ENCODE data around the gene CCL14. TPM values are rescaled to one million over a fixed set of nuclear protein-coding genes. Genes with fewer than 3 reads are reported as not detected.
"Not testable (repeated sequence)": the region's sequence is repeated elsewhere in the genome, so short reads cannot be mapped to it uniquely, and the experiment has no call there.

CCL14 gene
- 5.6 and 11.2 TPM in 2 replicates for total RNA-seq

DNA sequence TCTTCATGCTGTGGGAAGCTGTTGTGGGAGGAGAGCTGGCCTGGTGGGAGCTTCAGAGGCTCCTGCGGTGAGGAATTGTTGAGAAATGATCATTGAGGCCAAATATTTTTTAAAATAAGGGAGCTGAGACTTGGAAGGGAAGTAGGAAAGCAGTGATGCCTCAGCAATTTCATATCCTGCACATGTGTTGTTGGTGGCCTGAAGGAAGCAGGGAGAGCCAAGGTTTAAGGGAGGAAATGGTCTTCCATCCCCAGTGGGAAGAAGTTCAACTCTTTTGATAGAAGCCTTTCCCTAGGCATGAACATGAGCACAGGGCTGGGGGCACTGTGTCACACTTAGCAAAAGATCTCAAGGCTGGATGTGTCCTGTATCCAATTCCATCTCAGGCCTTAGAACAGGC, at the start of gene CCL14:
Gene CCL14, minus strand, starts transcription at position 87 of the 400 bp plus-strand sequence. Its CDS starts 80 bp downstream, at position 7.
- no peak for DNase-seq (ENCODE audit: extremely low read depth, low read depth, low spot score)

DNA sequence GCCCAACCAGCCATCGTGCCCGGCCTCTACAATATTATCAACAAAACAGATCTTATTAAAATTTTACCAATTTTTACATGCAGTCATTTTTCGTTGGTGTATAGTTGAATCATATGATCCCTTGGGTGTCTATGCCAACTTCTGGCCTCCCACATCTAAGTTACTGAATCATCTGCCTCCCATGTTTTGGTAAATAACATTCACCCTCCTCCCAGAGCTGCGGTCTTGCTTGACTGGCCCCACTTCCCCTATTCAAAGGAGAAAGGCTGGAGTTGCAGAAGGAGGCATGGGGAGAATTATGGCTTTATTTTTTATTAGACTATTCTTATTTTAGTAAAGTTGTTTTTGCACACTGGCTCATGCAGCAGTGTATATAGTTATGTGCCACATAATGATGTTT, 49.7 kb upstream of the CCL14 start:
- DNase-seq (ENCODE audit: extremely low read depth, low read depth, low spot score): no peak

DNA sequence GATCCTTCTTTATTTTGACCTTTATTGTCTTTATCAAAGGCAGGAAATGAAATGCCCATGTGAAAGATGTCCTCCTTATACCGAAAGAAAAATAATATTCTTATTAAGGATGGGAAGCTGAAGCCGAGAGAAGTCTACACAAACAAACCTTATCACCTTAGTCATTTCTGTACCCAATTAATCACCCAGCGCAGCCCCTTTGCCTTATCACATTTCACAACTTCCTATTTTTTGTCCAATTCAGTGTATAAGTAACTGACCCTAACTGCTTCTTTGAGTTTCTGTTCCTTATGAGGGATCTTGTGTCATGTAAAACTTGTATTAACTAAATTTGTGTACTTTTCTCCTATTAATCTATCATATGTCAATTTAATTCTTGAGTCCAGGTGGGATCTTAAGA, 47.6 kb upstream of the CCL14 start:
- DNase-seq (ENCODE audit: extremely low read depth, low read depth, low spot score): no peak

DNA sequence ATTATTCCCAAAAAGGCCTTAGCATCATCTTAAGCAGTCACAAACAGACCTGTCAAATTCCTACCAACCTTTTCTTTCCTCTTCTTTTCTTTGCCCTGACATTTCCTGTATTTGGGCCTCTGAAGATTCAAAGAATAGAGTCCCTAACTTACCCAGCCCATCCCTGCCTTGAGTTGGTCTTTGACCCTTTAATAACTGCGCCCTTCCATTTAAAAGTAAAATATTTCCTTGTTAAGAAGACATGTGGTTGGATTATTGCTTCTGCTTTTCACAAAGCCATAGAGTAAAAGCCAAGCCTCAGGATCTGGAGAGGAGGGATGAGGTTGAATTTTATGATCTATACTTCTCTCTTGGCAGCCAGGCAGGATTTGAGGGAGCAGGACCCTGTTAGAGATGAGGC, 44.4 kb upstream of the CCL14 start:
- DNase-seq (ENCODE audit: extremely low read depth, low read depth, low spot score): no peak

DNA sequence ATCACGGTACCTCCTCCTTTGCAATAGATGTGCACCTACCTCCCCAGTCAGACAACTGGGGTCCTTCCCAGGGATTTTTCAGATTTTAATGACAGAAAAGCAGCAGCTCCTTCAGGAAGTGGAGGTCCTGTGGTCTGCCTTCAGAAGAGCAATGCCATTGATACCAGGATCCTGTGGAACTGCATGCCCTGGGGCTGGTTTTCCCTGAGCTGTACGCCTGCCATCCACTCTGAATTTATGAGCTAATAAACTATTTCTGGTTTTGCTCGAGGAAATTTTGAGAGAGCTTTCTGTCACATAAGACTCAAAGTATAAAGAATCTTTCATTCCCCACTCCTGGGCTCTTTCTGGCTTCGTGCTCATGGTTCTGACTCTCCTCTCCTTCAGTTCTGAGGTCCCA, 41.2 kb upstream of the CCL14 start:
- DNase-seq (ENCODE audit: extremely low read depth, low read depth, low spot score): no peak

DNA sequence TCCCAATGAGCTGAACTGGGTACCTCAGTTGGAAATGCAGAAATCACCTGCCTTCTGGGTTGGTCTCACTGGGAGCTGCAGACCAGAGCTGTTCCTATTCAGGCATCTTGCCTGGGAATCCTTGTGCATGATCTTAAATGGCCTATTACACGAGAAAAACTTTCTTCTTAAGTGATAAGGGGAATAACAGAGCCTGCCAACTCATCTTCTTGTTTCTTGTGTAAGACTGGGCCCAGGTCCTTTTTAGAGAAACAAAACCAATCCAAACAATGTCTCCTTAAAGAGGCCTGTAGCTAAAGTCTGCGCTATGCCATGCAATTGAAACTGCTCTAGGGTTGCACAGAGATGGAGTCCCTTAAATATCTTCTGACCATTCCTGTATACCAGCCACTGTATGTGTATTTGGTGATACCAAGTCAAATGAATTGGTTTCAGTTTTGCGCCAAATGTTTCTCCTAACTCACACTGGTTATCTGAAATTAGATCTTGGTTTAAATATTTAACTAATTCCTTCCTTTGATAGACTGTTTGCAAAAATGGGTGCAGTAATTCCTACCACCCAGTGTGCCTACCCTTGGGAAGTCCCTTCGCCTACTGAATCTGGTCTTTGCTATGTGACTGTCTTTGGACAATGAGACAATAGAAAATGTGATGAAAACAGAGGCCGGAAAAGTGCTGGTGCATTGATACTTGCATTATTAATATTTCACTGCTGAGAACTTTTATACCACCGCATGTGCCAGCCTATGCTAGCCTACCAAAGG, 37.8 kb upstream of the CCL14 start:
- no peak for DNase-seq (ENCODE audit: extremely low read depth, low read depth, low spot score)

DNA sequence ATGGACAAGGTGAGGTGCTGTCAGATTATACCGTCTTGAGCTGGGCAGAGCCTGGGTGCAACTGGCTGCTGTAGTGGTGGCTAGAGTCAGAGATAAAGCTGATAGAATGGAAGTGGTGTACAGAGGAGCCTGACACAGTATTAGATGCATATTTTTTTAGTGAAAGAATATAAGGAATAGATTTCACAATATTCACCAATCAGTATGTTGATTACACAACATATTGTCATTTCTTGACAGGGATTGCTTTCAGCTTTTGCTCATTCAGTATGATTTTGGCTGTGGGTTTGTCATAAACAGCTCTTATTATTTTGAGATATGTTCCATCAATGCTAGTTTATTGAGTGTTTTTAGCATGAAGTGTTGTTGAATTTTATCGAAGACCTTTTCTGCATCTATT, 32.9 kb upstream of the CCL14 start:
- no peak for DNase-seq (ENCODE audit: extremely low read depth, low read depth, low spot score)

DNA sequence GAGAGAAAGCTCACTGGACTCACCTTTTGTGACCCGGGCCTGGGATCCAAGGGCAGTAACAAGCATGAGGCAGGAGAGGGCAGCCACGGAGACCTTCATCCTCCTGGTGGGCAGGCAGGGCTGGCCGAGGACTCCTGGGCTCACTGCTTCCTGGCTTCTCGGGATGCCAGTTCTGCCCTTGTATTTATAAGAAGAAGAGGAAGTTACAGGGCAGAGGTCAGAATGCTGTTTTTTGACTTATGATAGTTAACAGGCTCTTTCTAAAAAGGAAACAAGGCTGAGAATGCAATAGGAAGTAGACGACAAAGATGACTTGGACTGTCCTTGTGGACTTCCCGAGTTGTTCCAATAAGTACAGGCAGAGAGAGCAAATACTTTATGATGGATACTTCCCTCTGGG, 31.3 kb upstream of the CCL14 start, which contains the start of gene CCL23:
Gene CCL23, minus strand, starts transcription at position 174 of the 400 bp plus-strand sequence. Its CDS starts 75 bp downstream, at position 99.
- DNase-seq (ENCODE audit: extremely low read depth, low read depth, low spot score): no peak

DNA sequence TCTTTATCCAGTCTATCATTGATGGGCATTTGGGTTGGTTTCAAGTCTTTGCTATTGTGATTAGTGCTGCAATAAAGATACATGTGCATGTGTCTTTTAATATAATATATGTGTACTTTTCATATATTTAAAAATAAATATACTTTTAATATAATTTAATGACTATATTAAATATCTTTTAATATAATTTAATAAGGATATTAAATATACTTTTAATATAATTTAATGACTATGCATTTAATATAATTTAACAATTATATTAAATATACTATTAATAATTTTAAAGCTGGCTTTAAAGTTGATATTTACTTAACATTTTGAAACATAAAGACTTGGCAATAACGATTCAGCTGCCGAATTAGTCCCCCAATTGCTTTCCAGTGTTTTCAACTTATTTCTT, 30.0 kb upstream of the CCL14 start:
- DNase-seq (ENCODE audit: extremely low read depth, low read depth, low spot score): no peak

DNA sequence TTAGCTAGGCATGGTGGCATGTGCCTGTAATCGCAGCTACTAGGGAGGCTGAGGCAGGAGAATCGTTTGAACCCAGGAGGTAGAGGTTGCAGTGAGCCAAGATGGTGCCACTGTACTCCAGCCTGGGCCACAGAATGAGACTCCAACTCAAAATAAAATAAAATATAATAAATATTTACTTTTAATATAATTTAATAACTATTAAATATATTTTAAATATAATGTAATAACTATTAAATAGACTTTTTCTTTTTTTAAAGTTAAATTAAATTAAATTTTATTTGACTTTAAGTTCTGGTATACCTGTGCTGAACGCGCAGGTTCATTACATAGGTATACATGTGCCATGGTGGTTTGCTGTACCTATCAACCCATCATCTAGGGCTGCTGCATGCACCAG, 29.4 kb upstream of the CCL14 start:
- not testable (repeated sequence) for DNase-seq (ENCODE audit: extremely low read depth, low read depth, low spot score)

DNA sequence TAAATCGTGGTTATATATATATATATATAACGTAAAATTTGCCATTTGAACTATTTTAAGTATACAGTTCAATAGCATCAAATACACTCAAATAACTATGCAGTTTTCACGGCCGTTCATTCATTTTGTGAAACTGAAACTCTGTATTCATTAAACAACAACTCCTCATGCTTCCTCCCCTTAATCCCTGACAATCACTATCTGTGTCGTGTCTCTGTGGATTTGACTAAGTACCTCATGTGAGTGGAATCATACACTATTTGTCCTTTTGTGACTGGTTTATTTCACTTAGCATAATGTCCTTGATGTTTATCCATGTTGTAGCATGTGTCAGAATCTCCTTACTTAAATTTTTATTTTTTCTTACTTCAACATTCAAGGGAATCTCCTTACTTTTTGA, 28.4 kb upstream of the CCL14 start:
- no peak for DNase-seq (ENCODE audit: extremely low read depth, low read depth, low spot score)

DNA sequence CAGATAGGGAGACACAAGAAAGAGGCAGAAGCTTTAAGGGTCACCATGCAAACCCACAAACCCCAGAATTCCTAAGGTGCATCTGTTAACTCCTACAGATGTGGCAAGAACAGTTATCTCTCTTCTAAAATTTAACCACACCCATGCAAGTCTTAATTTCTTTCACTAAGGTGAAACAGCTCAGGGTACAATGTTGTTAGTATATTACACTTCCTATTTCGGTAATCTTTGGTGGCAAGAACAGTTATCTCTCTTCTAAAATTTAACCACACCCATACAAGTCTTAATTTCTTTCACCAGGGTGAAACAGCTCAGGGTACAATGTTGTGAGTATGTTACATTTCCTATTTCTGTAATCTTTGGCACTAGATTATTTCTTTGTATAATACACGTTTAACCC, 24.7 kb upstream of the CCL14 start:
- no peak for DNase-seq (ENCODE audit: extremely low read depth, low read depth, low spot score)

DNA sequence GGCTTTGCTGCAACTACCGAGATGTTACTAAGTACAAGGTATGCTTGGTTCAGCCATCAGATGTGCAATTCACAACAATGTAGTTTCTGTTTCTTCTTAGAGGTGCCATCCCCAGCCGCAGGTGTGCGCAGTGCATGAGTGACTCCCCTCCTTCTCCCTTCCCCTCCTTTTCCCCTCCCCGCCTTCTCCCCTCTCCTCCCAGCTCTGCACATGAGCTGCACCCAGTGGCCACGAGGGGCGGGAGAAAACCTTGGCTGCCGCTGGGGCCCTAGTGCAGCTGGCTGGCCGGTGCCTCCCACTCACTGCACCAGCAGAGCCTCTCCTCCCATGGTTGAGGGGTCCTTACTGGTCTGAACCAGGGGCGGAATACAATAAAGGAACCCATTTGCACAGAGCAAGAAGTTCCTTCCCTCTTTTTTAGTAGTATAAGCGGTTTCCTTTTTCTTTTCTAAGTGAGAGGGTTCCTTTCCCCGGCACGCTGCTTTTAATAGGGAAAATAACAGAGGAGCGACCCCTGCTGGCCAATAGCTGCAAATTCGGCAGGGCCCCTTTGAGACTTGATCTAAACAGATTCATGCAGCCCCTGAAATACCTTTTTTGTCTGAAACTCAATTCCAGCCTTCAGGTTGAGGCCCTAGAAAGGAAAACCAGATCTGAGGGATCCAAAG, 22.6 kb upstream of the CCL14 start:
- DNase-seq (ENCODE audit: extremely low read depth, low read depth, low spot score): no peak

DNA sequence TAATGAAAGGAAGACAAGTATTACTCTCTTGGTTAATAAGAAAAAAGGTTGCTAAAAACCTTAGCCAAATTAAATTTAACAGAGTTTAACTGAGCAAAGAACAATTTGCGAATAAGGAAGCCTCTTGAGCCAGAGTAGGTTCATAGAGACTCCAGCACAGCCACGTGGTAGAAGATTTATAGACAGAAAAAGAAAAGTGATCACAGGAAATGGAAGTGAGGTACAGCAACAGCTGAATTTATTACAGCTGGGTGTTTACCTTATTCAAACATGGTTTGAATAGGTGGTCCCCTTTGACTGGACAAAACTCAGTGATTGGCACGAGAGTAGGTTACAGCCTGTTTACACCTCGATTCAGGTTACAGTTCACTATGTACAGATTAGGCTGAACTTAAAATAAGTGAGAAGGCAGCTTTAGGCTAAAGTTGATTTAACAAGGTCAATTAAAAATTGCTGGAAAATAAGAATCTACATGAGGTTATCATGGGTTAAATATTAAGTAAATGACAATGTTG, 18.1 kb upstream of the CCL14 start:
- DNase-seq (ENCODE audit: extremely low read depth, low read depth, low spot score): no peak

DNA sequence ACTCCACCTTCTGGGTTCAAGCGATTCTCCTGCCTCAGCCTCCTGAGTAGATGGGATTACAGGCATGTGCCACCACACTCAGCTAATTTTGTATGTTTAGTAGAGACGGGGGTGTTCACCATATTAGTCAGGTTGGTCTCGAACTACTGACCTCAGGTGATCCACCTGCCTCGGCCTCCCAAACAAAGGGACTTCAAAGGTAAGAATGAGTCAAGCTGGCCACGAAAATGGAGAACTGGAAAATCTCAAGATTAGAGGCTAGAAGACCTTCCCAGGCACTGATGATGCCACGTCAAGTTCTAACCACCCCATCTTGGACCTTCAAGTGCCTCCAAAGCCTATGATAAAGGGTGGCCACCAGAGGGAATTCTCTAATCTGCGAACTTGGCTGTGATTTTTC, 16.1 kb upstream of the CCL14 start:
- DNase-seq (ENCODE audit: extremely low read depth, low read depth, low spot score): no peak

DNA sequence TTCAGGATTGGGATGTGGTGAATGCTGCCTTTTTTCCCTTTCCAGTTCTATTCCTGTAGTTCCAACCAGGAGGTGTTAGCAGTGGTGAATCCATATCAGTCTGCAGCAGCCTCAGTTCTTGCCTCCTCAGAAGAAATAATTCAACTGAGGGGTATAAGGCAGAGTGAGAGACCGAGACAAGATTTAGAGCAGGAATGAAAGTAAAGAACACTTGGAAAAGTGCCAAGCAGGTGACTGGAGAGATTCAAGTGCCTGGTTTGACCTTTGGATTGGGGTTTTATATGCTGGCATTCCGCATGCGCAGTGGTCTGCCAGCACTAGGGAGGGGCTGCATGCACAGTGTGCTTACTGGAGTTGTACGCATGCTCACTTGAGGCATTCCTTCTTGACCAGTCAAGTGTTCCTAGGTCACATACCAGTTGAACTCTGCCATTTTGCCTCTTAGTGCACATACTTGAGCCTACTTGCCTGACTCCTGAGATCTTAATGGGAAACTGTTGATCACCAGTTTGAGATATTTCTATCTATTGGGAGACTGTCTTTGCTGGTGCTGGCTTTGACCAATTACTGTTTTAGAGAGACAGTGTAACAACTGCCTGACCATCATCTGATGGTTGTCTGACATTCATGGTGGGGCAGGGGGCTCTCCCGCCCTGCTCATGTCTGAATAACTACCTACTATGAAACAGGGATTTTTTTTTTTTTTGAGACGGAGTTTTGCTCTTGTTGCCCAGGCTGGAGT, 15.5 kb upstream of the CCL14 start:
- DNase-seq (ENCODE audit: extremely low read depth, low read depth, low spot score): no peak

DNA sequence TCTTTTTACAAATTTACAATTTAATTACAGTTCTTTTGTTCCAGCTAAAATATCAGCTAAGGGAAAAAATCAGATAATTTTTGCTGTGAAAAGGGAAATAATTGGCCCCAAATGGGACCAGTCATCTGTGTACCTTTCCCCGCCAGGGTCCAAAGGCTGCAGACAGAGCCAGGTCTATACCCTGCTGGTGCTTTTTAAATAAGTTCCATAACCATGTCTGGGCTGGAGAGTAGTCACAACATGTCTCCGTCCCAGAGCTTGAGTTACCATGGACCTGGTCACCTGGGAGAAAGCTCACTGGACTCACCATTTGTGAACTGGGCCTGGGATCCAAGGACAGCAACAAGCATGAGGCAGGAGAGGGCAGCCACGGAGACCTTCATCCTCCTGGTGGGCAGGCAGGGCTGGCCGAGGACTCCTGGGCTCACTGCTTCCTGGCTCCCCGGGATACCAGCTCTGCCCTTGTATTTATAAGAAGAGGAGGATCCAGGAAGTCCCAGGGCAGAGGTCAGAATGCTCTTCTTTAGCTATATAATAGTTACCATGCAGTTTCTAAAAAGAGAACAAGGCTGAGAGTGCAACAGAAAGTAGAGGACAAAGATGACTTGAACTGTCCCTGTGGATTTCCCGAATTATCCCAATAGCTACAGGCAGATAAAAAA, 14.7 kb upstream of the CCL14 start, which contains the start of gene CCL15:
Gene CCL15, minus strand, starts transcription at position 444 of the 662 bp plus-strand sequence. Its CDS starts 61 bp downstream, at position 383.
- no peak for DNase-seq (ENCODE audit: extremely low read depth, low read depth, low spot score)

DNA sequence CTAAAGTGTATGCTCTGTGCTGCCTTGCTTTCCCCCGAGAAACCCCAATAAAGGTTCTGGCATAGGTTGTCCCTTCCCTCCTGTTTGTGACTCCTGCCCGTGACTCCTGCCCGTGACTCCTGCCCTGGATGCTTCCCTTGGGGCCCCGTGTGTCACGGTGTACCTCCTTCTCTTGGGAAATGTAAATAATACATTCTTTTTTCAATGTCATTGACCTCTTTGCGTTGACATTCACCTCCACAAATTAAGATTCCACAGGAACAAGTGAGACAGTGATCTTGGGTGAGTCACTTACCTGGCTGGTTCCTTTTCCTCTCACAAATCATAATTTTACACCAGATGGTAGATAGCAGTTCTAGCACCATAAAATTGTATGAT, 14.2 kb upstream of the CCL14 start:
- DNase-seq (ENCODE audit: extremely low read depth, low read depth, low spot score): no peak

DNA sequence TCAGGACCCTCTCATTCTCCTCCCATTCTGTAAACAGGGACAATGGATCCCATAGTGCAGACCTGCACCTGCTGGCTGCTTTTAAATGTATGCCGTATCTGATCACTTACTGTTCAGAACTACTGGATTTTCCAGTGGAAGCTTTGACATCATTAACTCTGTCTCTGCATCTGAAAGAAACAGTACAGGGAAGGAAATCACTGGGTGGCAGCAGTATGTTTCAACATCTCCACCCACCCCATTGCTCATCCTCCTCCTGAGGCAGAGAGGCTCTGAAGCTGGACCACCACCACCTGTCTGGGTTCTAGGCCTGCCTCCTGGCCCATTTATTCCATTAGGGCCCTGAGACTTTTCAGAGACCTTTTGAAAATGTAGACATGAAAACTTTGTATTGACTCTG, 12.2 kb upstream of the CCL14 start:
- no peak for DNase-seq (ENCODE audit: extremely low read depth, low read depth, low spot score)

DNA sequence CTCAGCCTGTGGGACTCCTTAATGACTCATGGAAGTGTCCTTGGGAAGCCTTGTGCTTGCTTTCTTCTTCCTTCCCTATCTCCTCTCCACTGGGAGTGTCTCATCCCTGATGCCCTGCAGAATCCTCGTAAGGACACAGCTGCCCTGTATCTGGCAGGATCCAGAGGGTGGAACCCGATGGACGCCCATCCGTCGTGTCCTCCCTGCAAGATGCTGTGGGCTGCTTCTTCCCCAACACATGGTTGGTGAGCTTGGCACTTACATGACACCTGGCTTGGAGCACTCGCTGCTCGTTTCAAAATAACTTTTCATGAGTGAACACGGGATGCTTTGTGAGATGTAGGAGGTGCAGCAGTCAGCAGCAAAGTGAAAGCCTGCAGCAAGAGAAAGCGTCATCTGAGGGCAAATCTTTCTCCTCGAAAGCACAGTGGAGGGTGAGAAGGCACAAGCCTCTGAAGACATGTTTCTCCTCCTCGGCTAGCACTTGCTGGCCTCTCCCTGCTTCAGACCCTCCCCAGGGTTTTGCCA, 11.6 kb upstream of the CCL14 start:
- DNase-seq (ENCODE audit: extremely low read depth, low read depth, low spot score): no peak

DNA sequence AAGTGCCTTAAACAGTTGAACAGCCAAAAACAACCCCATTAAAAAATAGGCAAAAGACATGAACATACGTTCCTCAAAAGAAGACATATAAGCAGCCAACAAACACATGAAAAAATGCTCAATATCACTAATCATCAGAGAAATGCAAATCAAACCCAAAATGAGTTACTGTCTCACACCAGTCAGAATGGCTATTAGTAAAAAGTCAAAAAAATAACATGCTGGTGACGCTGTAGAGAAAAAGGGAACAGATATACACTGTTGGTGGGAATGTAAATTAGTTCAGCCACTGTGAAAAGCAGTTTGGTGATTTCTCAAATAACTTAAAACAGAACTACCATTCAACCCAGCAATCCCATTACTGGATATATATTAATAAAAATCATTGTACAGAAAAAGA, 8.8 kb upstream of the CCL14 start:
- not testable (repeated sequence) for DNase-seq (ENCODE audit: extremely low read depth, low read depth, low spot score)

All from glomerular endothelial cell (primary cell).